Smooth muscle cell (in vitro differentiated cells): ENCODE data around the gene CPA3. TPM values are rescaled to one million over a fixed set of nuclear protein-coding genes. Genes with fewer than 3 reads are reported as not detected.

Experiments used
- DNase-seq: peaks from one replicate; lab custom pipeline; 2025; ENCODE audit not compliant: unreplicated experiment; lab: John Stamatoyannopoulos, UW
- H2AFZ ChIP-seq: fragments of 200-600 bp; sonication (generic); 2 replicates; pipeline ENCODE4 v1.6.0; 2016; ENCODE audit warnings: antibody characterized with exemption, low read depth, mild to moderate bottlenecking
- H3F3A ChIP-seq: fragments of 200-600 bp; sonication (generic); 2 replicates; pipeline ENCODE4 v1.6.0; 2017; ENCODE audit warnings: antibody characterized with exemption, low read depth
- H3K27ac ChIP-seq: fragments of 200-600 bp; sonication (generic); 2 replicates; pipeline ENCODE4 v1.5.1; 2016; ENCODE audit warnings: low read depth, mild to moderate bottlenecking
- H3K27me3 ChIP-seq: fragments of 200-600 bp; sonication (generic); 2 replicates; pipeline ENCODE4 v1.6.1; 2016; ENCODE audit warnings: low read depth, mild to moderate bottlenecking
- H3K36me3 ChIP-seq: fragments of 200-600 bp; sonication (generic); 2 replicates; pipeline ENCODE4 v1.5.1; 2016; ENCODE audit warnings: low read depth
- H3K4me1 ChIP-seq: fragments of 200-600 bp; sonication (generic); 2 replicates; pipeline ENCODE4 v1.5.1; 2016; ENCODE audit warnings: low read depth
- H3K4me2 ChIP-seq: fragments of 200-600 bp; sonication (generic); 2 replicates; pipeline ENCODE4 v1.6.0; 2016; ENCODE audit warnings: mild to moderate bottlenecking
- H3K4me3 ChIP-seq: fragments of 200-600 bp; sonication (generic); 2 replicates; pipeline ENCODE4 v1.5.1; 2016; ENCODE audit warnings: mild to moderate bottlenecking
- H3K79me2 ChIP-seq: fragments of 200-600 bp; sonication (generic); 2 replicates; pipeline ENCODE4 v1.6.0; 2016; ENCODE audit warnings: low read depth, mild to moderate bottlenecking
- H3K9ac ChIP-seq: fragments of 200-600 bp; sonication (generic); 2 replicates; pipeline ENCODE4 v1.6.0; 2016; ENCODE audit warnings: low read depth
- H3K9me3 ChIP-seq: fragments of 200-600 bp; sonication (generic); replicated peaks from 2 replicates; pipeline ENCODE4 v1.5.1; 2016; ENCODE audit warnings: low read depth
- H4K20me1 ChIP-seq: fragments of 200-600 bp; sonication (generic); 2 replicates; pipeline ENCODE4 v1.6.0; 2016; ENCODE audit warnings: low read depth
- WGBS: methylation state at CpG from one replicate; pipeline ENCODE4 v1.1.7; 2016; ENCODE audit warnings: low lambda C conversion rate; 5-methylcytosine and 5-hydroxymethylcytosine counted together
- polyA plus RNA-seq: library from polyadenylated mRNA; unstranded; fragments of >200 nt; fragmentation: Nextera tagmentation; extraction: Ambion mirVana; gene quantifications from 2 replicates; pipeline ENCODE4 v1.2.1, GENCODE V29; 2016
- total RNA-seq: library from RNA; depleted of rRNA; stranded (reverse); fragments of >200 nt; gene quantifications from 2 replicates; pipeline ENCODE4 v1.2.3, GENCODE V29; 2014
- TF ChIP-seq, protein P1 (sequence below): fragments of 200-600 bp; sonication (generic); IDR thresholded peaks from 2 replicates; pipeline ENCODE4 v1.5.1; 2017; ENCODE audit warnings: borderline replicate concordance, mild to moderate bottlenecking, antibody characterized with exemption; ENCODE audit not compliant: insufficient read depth, poor library complexity, severe bottlenecking

The CPA3 gene
- total and polyA plus RNA-seq, 2 experiments from 2014 or later, result not detected

DNA sequence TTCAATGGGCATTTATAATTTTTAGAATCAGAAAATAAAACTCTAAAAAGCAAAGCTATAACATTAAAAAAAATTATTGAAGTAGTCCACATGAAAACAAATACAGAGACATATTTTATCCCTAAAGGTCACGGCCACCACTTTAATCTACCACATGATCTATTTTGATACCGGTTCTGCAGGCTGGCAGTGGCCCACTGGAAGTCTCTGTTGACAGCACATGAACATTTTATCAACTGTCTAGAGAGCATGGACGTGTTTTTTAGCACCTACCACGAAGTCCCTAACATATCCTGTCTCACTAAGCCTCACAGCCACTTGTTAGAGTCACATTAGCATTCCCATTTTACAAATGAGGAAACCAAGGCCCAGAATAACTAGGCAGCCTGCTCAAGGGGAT, 1.8 kb upstream of the CPA3 start:
- Histone ChIP-seq H3K27ac (no peak overlapping the region), H3K4me3 (no peak overlapping the region), H3K27me3 (peaks cover 4% of the 10 kb centered on the region), H3K9ac (no peak overlapping the region), H3K36me3 (no peaks in the 10 kb centered on the region), H3K4me2 (no peak overlapping the region), H3K9me3 (no peaks in the 10 kb centered on the region), H4K20me1 (no peaks in the 10 kb centered on the region), H3K4me1 (no peaks in the 10 kb centered on the region), H3K79me2 (no peaks in the 10 kb centered on the region), H3F3A (no peaks in the 10 kb centered on the region), H2AFZ (no peak overlapping the region)
- TF ChIP-seq, protein P1, sequence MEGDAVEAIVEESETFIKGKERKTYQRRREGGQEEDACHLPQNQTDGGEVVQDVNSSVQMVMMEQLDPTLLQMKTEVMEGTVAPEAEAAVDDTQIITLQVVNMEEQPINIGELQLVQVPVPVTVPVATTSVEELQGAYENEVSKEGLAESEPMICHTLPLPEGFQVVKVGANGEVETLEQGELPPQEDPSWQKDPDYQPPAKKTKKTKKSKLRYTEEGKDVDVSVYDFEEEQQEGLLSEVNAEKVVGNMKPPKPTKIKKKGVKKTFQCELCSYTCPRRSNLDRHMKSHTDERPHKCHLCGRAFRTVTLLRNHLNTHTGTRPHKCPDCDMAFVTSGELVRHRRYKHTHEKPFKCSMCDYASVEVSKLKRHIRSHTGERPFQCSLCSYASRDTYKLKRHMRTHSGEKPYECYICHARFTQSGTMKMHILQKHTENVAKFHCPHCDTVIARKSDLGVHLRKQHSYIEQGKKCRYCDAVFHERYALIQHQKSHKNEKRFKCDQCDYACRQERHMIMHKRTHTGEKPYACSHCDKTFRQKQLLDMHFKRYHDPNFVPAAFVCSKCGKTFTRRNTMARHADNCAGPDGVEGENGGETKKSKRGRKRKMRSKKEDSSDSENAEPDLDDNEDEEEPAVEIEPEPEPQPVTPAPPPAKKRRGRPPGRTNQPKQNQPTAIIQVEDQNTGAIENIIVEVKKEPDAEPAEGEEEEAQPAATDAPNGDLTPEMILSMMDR, result no peak
- no peak for DNase-seq
- WGBS, result 64% methylated on average over 4 of the region's 4 CpGs

DNA sequence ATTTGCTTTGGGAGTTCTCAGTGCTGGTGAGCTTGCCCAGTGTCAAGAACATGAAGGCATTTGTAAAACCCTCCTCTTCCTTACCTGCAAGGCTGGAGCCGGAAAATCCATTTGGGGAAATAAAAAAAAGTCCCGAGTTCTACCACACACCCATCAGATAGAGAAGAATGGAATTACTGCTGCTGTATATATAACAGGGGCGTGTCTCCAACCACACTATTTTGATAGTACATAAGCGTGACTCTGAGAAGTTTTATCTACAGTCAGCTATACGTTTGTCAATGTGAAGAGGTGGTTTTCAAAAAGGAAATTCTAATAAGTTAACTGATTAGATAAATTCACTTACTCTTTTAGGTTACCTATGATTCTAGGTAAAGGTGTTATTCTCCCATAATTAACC, 1.3 kb upstream of the CPA3 start:
- Histone ChIP-seq H4K20me1 (no peaks in the 10 kb centered on the region), H3K4me1 (no peaks in the 10 kb centered on the region), H3F3A (no peaks in the 10 kb centered on the region), H3K79me2 (no peaks in the 10 kb centered on the region), H3K27ac (no peak overlapping the region), H3K4me3 (no peak overlapping the region), H3K27me3 (peaks cover 4% of the 10 kb centered on the region), H3K36me3 (no peaks in the 10 kb centered on the region), H3K9me3 (no peaks in the 10 kb centered on the region), H3K4me2 (no peak overlapping the region), H3K9ac (no peak overlapping the region), H2AFZ (no peak overlapping the region)
- no peak for DNase-seq
- WGBS, result 81% methylated on average over 5 of the region's 5 CpGs
- TF ChIP-seq, protein P1, result no peak

DNA sequence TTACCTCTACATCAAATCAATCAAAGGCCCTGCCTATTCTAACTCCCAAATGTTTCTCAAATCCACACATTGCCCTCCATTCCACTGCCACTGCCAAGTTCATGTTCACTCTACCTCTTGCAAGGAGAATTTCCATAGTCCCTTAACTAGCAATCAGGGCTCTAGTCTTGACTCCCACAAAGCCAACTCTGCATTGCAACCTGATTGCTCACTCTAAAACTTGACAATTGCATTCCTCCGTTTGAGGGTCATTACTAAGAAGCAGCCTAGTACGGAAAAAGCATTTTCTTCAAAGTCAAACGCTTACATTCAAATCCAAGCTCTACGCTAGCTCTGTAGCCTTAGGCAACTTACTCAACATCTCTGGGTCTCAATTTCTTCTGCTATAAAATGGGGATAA, 1.2 kb downstream of the CPA3 start:
- Histone ChIP-seq H3K79me2 (no peaks in the 10 kb centered on the region), H3K9ac (no peak overlapping the region), H3K4me1 (no peaks in the 10 kb centered on the region), H3K36me3 (no peaks in the 10 kb centered on the region), H3K27ac (no peak overlapping the region), H4K20me1 (no peaks in the 10 kb centered on the region), H3F3A (no peaks in the 10 kb centered on the region), H3K4me2 (no peak overlapping the region), H3K4me3 (no peak overlapping the region), H3K9me3 (no peaks in the 10 kb centered on the region), H3K27me3 (peaks cover 4% of the 10 kb centered on the region), H2AFZ (no peak overlapping the region)
- no peak for DNase-seq
- TF ChIP-seq, protein P1, result no peak
- 30% methylated on average over 4 of the region's 4 CpGs for WGBS

DNA sequence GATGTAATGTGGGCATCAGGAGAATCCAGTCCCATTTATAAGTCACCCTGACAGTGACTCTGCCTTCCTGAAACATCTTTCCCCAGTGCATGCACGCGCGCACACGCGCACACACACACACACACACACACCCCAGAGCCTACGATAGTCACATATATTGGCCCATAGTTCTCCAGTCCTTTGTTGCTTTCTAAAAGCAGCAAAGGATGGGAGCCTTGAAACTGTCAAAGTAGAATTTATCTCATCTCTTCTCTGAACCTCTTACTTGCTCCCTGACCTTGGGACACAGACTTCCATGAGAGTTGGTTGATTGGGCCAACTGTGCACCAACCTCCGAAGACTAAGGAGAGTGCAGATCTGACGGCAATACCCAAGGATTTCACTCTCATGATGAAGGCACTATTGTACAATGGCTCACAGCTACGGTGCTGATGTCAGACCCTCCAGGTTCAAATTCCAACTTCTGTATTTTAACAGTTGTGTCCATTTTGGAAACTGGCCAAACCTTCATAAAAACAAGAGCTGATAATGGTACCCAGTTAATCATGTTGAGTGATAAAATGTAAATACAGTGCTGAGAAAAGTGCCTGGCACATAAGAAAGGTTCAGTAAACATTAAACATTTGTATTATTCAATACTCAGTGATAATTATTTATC, 8.3 kb downstream of the CPA3 start:
- no peak overlapping the region for H3K4me2 ChIP-seq
- TF ChIP-seq, protein P1, result no peak
- H4K20me1 ChIP-seq, result no peaks in the 10 kb centered on the region
- H3K27ac ChIP-seq, result no peak overlapping the region
- H3K9ac ChIP-seq, result no peak overlapping the region
- no peak overlapping the region for H2AFZ ChIP-seq
- WGBS, result 83% methylated on average over 9 of the region's 9 CpGs
- H3K79me2 ChIP-seq, result no peaks in the 10 kb centered on the region
- no peaks in the 10 kb centered on the region for H3K36me3 ChIP-seq
- no peaks in the 10 kb centered on the region for H3K27me3 ChIP-seq
- H3K4me1 ChIP-seq, result no peaks in the 10 kb centered on the region
- no peaks in the 10 kb centered on the region for H3K9me3 ChIP-seq
- no peak overlapping the region for H3K4me3 ChIP-seq
- no peaks in the 10 kb centered on the region for H3F3A ChIP-seq
- no peak for DNase-seq
